HepG2 (cell line): ENCODE results near the gene FAM120C. TPM values are rescaled to one million over a fixed set of nuclear protein-coding genes. Genes with fewer than 3 reads are reported as not detected.
A peak's percentile ranks its signal among the peaks of the same experiment; 100 is the strongest.

Experiments
- AGO2 ChIP-seq: fragments of 200-400 bp; formaldehyde crosslinking; optimal IDR thresholded peaks from 2 replicates; pipeline ENCODE3; 2017; ENCODE audit warnings: mild to moderate bottlenecking, low read depth, low read length, moderate library complexity
- CC2D1A ChIP-seq: sonication (generic); formaldehyde crosslinking; IDR thresholded peaks from 2 replicates; pipeline ENCODE4 v1.8.1; 2023; ENCODE audit warnings: mild to moderate bottlenecking, missing genetic modification reagents
- ERF ChIP-seq: IDR thresholded peaks from 2 replicates; pipeline ENCODE4 v1.6.1; 2018; ENCODE audit warnings: missing biosample characterization, missing genetic modification reagents
- IKZF1 ChIP-seq: fragments of 450-650 bp; IDR thresholded peaks from 2 replicates; pipeline ENCODE4 v1.7.1; 2016
- IRF2 ChIP-seq: IDR thresholded peaks from 2 replicates; pipeline ENCODE4 v1.6.1; 2018; ENCODE audit warnings: missing genetic modification reagents, missing compliant biosample characterization
- ISL2 ChIP-seq: sonication (generic); formaldehyde crosslinking; IDR thresholded peaks from 2 replicates; pipeline ENCODE4 v1.5.0; 2020; ENCODE audit warnings: missing genetic modification reagents
- MAX ChIP-seq: IDR thresholded peaks from 2 replicates; pipeline ENCODE4 v1.6.1; 2012; ENCODE audit warnings: inconsistent platforms
- NCOR1 ChIP-seq: fragments of 200-600 bp; sonication (generic); IDR thresholded peaks from 2 replicates; pipeline ENCODE4 v1.7.0; 2017; ENCODE audit warnings: antibody characterized with exemption, low read length, borderline replicate concordance
- NR3C1 ChIP-seq: sonication (generic); formaldehyde crosslinking; IDR thresholded peaks from 2 replicates; pipeline ENCODE4 v1.4.0; 2020; ENCODE audit warnings: missing genetic modification reagents
- PCBP1 ChIP-seq: fragments of 200-400 bp; formaldehyde crosslinking; IDR thresholded peaks from 2 replicates; pipeline ENCODE4 v1.6.1; 2017; ENCODE audit warnings: mild to moderate bottlenecking, low read depth, low read length, borderline replicate concordance
- PHF20 ChIP-seq: sonication (generic); formaldehyde crosslinking; IDR thresholded peaks from 2 replicates; pipeline ENCODE4 v1.5.0; 2020; ENCODE audit warnings: mild to moderate bottlenecking, missing genetic modification reagents
- PPARG ChIP-seq: conservative IDR thresholded peaks from 2 replicates; pipeline ENCODE4 v1.6.1; 2016; ENCODE audit warnings: missing biosample characterization, missing genetic modification reagents
- RFXANK ChIP-seq: IDR thresholded peaks from 2 replicates; pipeline ENCODE4 v1.6.1; 2016
- SP5 ChIP-seq: IDR thresholded peaks from 2 replicates; pipeline ENCODE4 v1.6.1; 2016; ENCODE audit warnings: low read depth, borderline replicate concordance
- SSRP1 ChIP-seq: IDR thresholded peaks from 2 replicates; pipeline ENCODE4 v1.6.1; 2016; ENCODE audit warnings: control low read depth
- TBX3 ChIP-seq: fragments of 450-650 bp; IDR thresholded peaks from 2 replicates; pipeline ENCODE4 v1.6.1; 2017; ENCODE audit warnings: antibody characterized with exemption, mild to moderate bottlenecking, inconsistent platforms, borderline replicate concordance
- TMF1 ChIP-seq: sonication (generic); formaldehyde crosslinking; IDR thresholded peaks from 2 replicates; pipeline ENCODE4 v1.8.1; 2022; ENCODE audit warnings: low read depth, missing genetic modification reagents
- TRIM24 ChIP-seq: sonication (generic); formaldehyde crosslinking; IDR thresholded peaks from 2 replicates; pipeline ENCODE4 v1.8.0; 2022; ENCODE audit warnings: mild to moderate bottlenecking, missing genetic modification reagents
- XRCC5 ChIP-seq: fragments of 200-400 bp; formaldehyde crosslinking; optimal IDR thresholded peaks from 2 replicates; pipeline ENCODE3; 2017; ENCODE audit warnings: mild to moderate bottlenecking, low read length
- ZBTB25 ChIP-seq: IDR thresholded peaks from 2 replicates; pipeline ENCODE4 v1.6.1; 2018; ENCODE audit warnings: missing genetic modification reagents
- ZNF225 ChIP-seq: sonication (generic); formaldehyde crosslinking; IDR thresholded peaks from 2 replicates; pipeline ENCODE4 v1.4.0; 2020; ENCODE audit warnings: mild to moderate bottlenecking, missing genetic modification reagents
- ZNF3 ChIP-seq: IDR thresholded peaks from 2 replicates; pipeline ENCODE4 v1.7.0; 2017; ENCODE audit warnings: inconsistent platforms
- ZNF34 ChIP-seq: sonication (generic); formaldehyde crosslinking; IDR thresholded peaks from 2 replicates; pipeline ENCODE4 v1.4.0; 2020; ENCODE audit warnings: mild to moderate bottlenecking, missing genetic modification reagents, borderline replicate concordance
- ZNF652 ChIP-seq: IDR thresholded peaks from 2 replicates; pipeline ENCODE4 v1.6.1; 2016; ENCODE audit warnings: low read depth, borderline replicate concordance
- ZNF792 ChIP-seq: IDR thresholded peaks from 2 replicates; pipeline ENCODE4 v1.6.1; 2016
- ZNF839 ChIP-seq: sonication (generic); formaldehyde crosslinking; IDR thresholded peaks from 2 replicates; pipeline ENCODE4 v1.4.0; 2020; ENCODE audit warnings: missing genetic modification reagents, mild to moderate bottlenecking, borderline replicate concordance
- ZNF850 ChIP-seq: sonication (generic); formaldehyde crosslinking; conservative IDR thresholded peaks from 2 replicates; pipeline ENCODE4 v1.9.0; 2021; ENCODE audit warnings: mild to moderate bottlenecking, missing genetic modification reagents
- ZNF891 ChIP-seq: sonication (generic); formaldehyde crosslinking; IDR thresholded peaks from 2 replicates; pipeline ENCODE4 v1.5.0; 2020; ENCODE audit warnings: mild to moderate bottlenecking, missing genetic modification reagents
- polyA plus RNA-seq, 8 experiments: library from polyadenylated mRNA; depleted of rRNA in 3 of 8; stranded (reverse) in 7 of 8; unstranded in 1 of 8; fragments of >200 nt; fragmentation: Illumina TruSeq in 4 of 8; extraction: Trizol in 4 of 8; gene quantifications; 2 replicates each; pipeline versions ENCODE4 v1.2.1 to v1.2.3, GENCODE V29; 2011 to 2016; ENCODE audit warnings: low read depth in 4 of 8, missing spikeins in 1 of 8, mixed read lengths in 1 of 8; ENCODE audit not compliant: insufficient read depth in 1 of 8
- total RNA-seq, 5 experiments: library from RNA; depleted of rRNA; stranded (reverse); fragments of >200 nt; fragmentation: Illumina TruSeq; extraction: Trizol; gene quantifications; 2 replicates each; pipeline ENCODE4 v1.2.3, GENCODE V29; 2016; ENCODE audit warnings: low read depth in 1 of 5
- TF ChIP-seq, protein P1 (sequence below): sonication (generic); formaldehyde crosslinking; IDR thresholded peaks from 2 replicates; pipeline ENCODE4 v1.5.0; 2020; ENCODE audit warnings: missing genetic modification reagents

Gene FAM120C
- total and polyA plus RNA-seq, 2 of the 13 experiments (the other 11 are each of a cell fraction or from before 2014, with no cell fraction given): 4.6 to 7.4 TPM

DNA sequence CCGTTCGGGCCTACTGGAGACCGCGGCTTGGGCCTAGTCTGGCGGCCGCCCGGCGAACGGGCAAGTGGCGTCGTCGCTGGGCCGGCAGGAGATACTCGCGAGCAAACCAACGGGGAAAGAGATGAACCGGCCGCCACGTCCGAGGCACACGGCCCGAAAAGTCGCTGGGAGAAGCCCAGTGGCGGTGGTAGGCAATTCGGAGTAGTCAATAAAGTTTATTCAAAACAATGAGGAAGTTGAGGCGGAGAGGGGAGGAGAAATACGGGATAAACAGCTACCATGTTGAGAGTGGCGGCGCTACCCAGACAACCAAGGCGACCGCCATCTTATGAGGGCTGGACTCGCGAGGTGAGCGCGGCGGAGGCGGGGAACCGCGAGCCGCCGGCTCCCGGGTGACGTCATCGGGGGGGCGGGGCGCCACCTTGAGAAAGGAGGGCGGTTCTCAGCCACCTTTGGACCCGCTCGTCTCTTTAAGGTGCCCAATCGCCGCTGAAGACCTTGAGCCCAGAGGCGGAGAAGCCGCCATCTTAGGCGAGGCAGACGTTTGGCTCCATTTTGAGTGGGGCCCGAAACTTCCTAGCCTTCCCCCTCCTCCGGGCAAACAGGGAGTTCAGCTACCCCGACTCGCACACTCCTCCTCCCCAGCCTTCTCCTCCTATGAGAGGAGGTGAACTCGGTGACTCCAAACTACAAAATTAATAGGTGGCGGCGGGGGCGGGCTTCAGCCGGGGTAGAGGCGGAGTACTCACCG lies 138.8 kb downstream of the FAM120C start, which contains the start of gene PHF8 (continued):
- TF ChIP-seq ZBTB25 (CRISPR knock-in tag): no peak
- no peak for TF ChIP-seq PHF20 (CRISPR knock-in tag)
- TF ChIP-seq ZNF3 (CRISPR knock-in tag): no peak
- TF ChIP-seq ISL2: peak; percentile 41; the same call in 1 of the 2 replicates
- TF ChIP-seq ZNF225 (CRISPR knock-in tag): no peak
- TF ChIP-seq ZNF652: no peak
- TF ChIP-seq ZNF839 (CRISPR knock-in tag): no peak
- no peak for TF ChIP-seq TRIM24
- TF ChIP-seq TMF1 (CRISPR knock-in tag): no peak
- peak; percentile 19; the same call in 1 of the 2 replicates for TF ChIP-seq PPARG (CRISPR knock-in tag)
- peak; percentile 48; the same call in 1 of the 2 replicates for TF ChIP-seq IRF2 (CRISPR knock-in tag)
- TF ChIP-seq, protein P1, sequence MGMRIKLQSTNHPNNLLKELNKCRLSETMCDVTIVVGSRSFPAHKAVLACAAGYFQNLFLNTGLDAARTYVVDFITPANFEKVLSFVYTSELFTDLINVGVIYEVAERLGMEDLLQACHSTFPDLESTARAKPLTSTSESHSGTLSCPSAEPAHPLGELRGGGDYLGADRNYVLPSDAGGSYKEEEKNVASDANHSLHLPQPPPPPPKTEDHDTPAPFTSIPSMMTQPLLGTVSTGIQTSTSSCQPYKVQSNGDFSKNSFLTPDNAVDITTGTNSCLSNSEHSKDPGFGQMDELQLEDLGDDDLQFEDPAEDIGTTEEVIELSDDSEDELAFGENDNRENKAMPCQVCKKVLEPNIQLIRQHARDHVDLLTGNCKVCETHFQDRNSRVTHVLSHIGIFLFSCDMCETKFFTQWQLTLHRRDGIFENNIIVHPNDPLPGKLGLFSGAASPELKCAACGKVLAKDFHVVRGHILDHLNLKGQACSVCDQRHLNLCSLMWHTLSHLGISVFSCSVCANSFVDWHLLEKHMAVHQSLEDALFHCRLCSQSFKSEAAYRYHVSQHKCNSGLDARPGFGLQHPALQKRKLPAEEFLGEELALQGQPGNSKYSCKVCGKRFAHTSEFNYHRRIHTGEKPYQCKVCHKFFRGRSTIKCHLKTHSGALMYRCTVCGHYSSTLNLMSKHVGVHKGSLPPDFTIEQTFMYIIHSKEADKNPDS (CRISPR knock-in tag): no peak
- TF ChIP-seq SSRP1 (CRISPR knock-in tag): no peak
- peak; percentile 22 for TF ChIP-seq XRCC5
- TF ChIP-seq ERF (CRISPR knock-in tag): no peak
- no peak for TF ChIP-seq AGO2
- TF ChIP-seq PCBP1: no peak
- no peak for TF ChIP-seq TBX3
- no peak for TF ChIP-seq IKZF1
- TF ChIP-seq MAX: 0 out of 2 replicates have a peak, but pooled peaks have one; percentile 18
- TF ChIP-seq SP5 (CRISPR knock-in tag): peak; percentile 34; the same call in 1 of the 2 replicates
- TF ChIP-seq NCOR1: no peak
- no peak for TF ChIP-seq ZNF792 (CRISPR knock-in tag)
- no peak for TF ChIP-seq ZNF891 (CRISPR knock-in tag)
- no peak for TF ChIP-seq NR3C1 (CRISPR knock-in tag)
- no peak for TF ChIP-seq ZNF34 (CRISPR knock-in tag)
- no peak for TF ChIP-seq ZNF850 (CRISPR knock-in tag)
- no peak for TF ChIP-seq RFXANK (CRISPR knock-in tag)
- no peak for TF ChIP-seq CC2D1A (CRISPR knock-in tag)
